Loucy (cell line): ENCODE results near the gene AGBL4.
A peak's percentile ranks its signal among the peaks of the same experiment; 100 is the strongest.

ENCODE experiments used
- H2AFZ ChIP-seq: fragments of 200-600 bp; sonication (generic); 2 replicates; pipeline ENCODE4 v1.6.0; 2016; ENCODE audit warnings: antibody characterized with exemption, mild to moderate bottlenecking, low read length, moderate library complexity
- H3F3A ChIP-seq: fragments of 200-600 bp; 2 replicates; pipeline ENCODE4 v1.6.0; 2016; ENCODE audit warnings: antibody characterized with exemption, low read depth, mild to moderate bottlenecking
- H3K27me3 ChIP-seq: fragments of 200-600 bp; sonication (generic); 2 replicates; pipeline ENCODE4 v1.6.1; 2014; ENCODE audit warnings: low read length, mild to moderate bottlenecking; ENCODE audit not compliant: insufficient read depth, poor library complexity, severe bottlenecking
- H3K36me3 ChIP-seq: fragments of 200-600 bp; sonication (generic); 2 replicates; pipeline ENCODE4 v1.6.1; 2016; ENCODE audit warnings: low read length; ENCODE audit not compliant: insufficient read depth
- H3K4me1 ChIP-seq: fragments of 200-600 bp; sonication (generic); 2 replicates; pipeline ENCODE4 v1.5.1; 2014; ENCODE audit warnings: low read length, mild to moderate bottlenecking; ENCODE audit not compliant: insufficient read depth, poor library complexity, severe bottlenecking
- H3K4me2 ChIP-seq: fragments of 200-600 bp; sonication (generic); 2 replicates; pipeline ENCODE4 v1.6.0; 2014; ENCODE audit warnings: antibody characterized with exemption, low read length, low read depth, mild to moderate bottlenecking; ENCODE audit not compliant: poor library complexity, severe bottlenecking
- H3K4me3 ChIP-seq: fragments of 200-600 bp; sonication (generic); 2 replicates; pipeline ENCODE4 v1.5.1; 2014; ENCODE audit warnings: low read length, mild to moderate bottlenecking, mixed read lengths; ENCODE audit not compliant: poor library complexity, severe bottlenecking
- H3K79me2 ChIP-seq: fragments of 200-600 bp; sonication (generic); 2 replicates; pipeline ENCODE4 v1.6.1; 2014; ENCODE audit warnings: low read length; ENCODE audit not compliant: insufficient read depth
- H3K9ac ChIP-seq: fragments of 200-600 bp; sonication (generic); 2 replicates; pipeline ENCODE4 v1.6.0; 2014; ENCODE audit warnings: mild to moderate bottlenecking, low read depth, low read length, moderate library complexity; ENCODE audit not compliant: poor library complexity, severe bottlenecking
- H3K9me2 ChIP-seq: fragments of 200-600 bp; sonication (generic); replicated peaks from 2 replicates; pipeline ENCODE4 v1.6.1; 2016; ENCODE audit warnings: low read depth, low read length, mixed read lengths
- H3K9me3 ChIP-seq: fragments of 200-600 bp; sonication (generic); 2 replicates; pipeline ENCODE4 v1.6.1; 2014; ENCODE audit warnings: mild to moderate bottlenecking, antibody characterized with exemption, low read length, low read depth; ENCODE audit not compliant: insufficient read depth
- H4K20me1 ChIP-seq: fragments of 200-600 bp; sonication (generic); 2 replicates; pipeline ENCODE4 v1.6.0; 2014; ENCODE audit warnings: antibody characterized with exemption, low read length, mild to moderate bottlenecking; ENCODE audit not compliant: insufficient read depth, poor library complexity, severe bottlenecking
- CTCF ChIP-seq: fragments of 200-600 bp; sonication (generic); conservative IDR thresholded peaks from 2 replicates; pipeline ENCODE4 v1.5.1; 2014; ENCODE audit warnings: mild to moderate bottlenecking, antibody characterized with exemption, low read length
- EZH2phosphoT487 ChIP-seq: fragments of 200-600 bp; IDR thresholded peaks from 2 replicates; pipeline ENCODE4 v1.6.1; 2018; ENCODE audit warnings: antibody characterized with exemption, mild to moderate bottlenecking, moderate library complexity, borderline replicate concordance

AGBL4 gene

GRCh38 chr1:48875552-48876329 is 1148.0 kb downstream of the AGBL4 start:
- TF ChIP-seq CTCF, result no peak
- Histone ChIP-seq H3K36me3 (no peaks in the 10 kb centered on the region), H2AFZ (no peak overlapping the region), H3K4me2 (no peak overlapping the region), H3K9ac (no peak overlapping the region), H3K27me3 (no peaks in the 10 kb centered on the region), H3K9me2 (no peaks in the 10 kb centered on the region), H4K20me1 (no peaks in the 10 kb centered on the region), H3K79me2 (no peaks in the 10 kb centered on the region), H3K4me1 (no peaks in the 10 kb centered on the region), H3K9me3 (no peaks in the 10 kb centered on the region), H3K4me3 (no peak overlapping the region), H3F3A (no peaks in the 10 kb centered on the region)

GRCh38 chr1:48873944-48874343 is 1149.8 kb downstream of the AGBL4 start:
- Histone ChIP-seq H3K4me1 (no peaks in the 10 kb centered on the region), H3K27me3 (no peaks in the 10 kb centered on the region), H3F3A (no peaks in the 10 kb centered on the region), H3K4me2 (no peak overlapping the region), H2AFZ (no peak overlapping the region), H3K36me3 (no peaks in the 10 kb centered on the region), H4K20me1 (no peaks in the 10 kb centered on the region), H3K9ac (no peak overlapping the region), H3K79me2 (no peaks in the 10 kb centered on the region), H3K4me3 (no peak overlapping the region), H3K9me2 (no peaks in the 10 kb centered on the region), H3K9me3 (no peaks in the 10 kb centered on the region)
- TF ChIP-seq CTCF (no peak), EZH2phosphoT487 (no peak)

- H3K36me3 ChIP-seq, result no peaks in the 10 kb centered on the region
- H2AFZ ChIP-seq, result no peak overlapping the region
- no peak overlapping the region for H3K9ac ChIP-seq
- H4K20me1 ChIP-seq, result no peaks in the 10 kb centered on the region
- no peak overlapping the region for H3K4me2 ChIP-seq
- no peaks in the 10 kb centered on the region for H3K9me3 ChIP-seq
- no peak overlapping the region for H3K4me3 ChIP-seq
- H3K27me3 ChIP-seq, result no peaks in the 10 kb centered on the region
- H3K9me2 ChIP-seq, result no peaks in the 10 kb centered on the region
- no peak for TF ChIP-seq EZH2phosphoT487
- peak; percentile 77 for TF ChIP-seq CTCF
- H3K79me2 ChIP-seq, result no peaks in the 10 kb centered on the region
- no peaks in the 10 kb centered on the region for H3F3A ChIP-seq
- H3K4me1 ChIP-seq, result no peaks in the 10 kb centered on the region
Observed at GRCh38 chr1:48870596-48870995, 1153.2 kb downstream of the AGBL4 start.
